Nephron progenitor cell (in vitro differentiated cells): ENCODE measurements around the gene RNF180.

Experiments
- DNase-seq: peaks from one replicate; pipeline ENCODE4 v3.0.0; 2021
- H3K27ac Mint-ChIP-seq: 2 replicates; pipeline ENCODE4 v1.8.0; 2021; ENCODE audit warnings: mild to moderate bottlenecking, moderate library complexity, mixed read lengths
- H3K27me3 Mint-ChIP-seq: 2 replicates; pipeline ENCODE4 v1.8.0; 2021; ENCODE audit warnings: mild to moderate bottlenecking, low read depth, mixed read lengths; ENCODE audit not compliant: poor library complexity
- H3K36me3 Mint-ChIP-seq: 2 replicates; pipeline ENCODE4 v1.8.0; 2021; ENCODE audit warnings: low read depth, mixed read lengths
- H3K4me1 Mint-ChIP-seq: 2 replicates; pipeline ENCODE4 v1.8.0; 2021; ENCODE audit warnings: mixed read lengths
- H3K4me3 Mint-ChIP-seq: 2 replicates; pipeline ENCODE4 v1.8.0; 2021; ENCODE audit warnings: mild to moderate bottlenecking, moderate library complexity, mixed read lengths
- H3K9me3 Mint-ChIP-seq: 2 replicates; pipeline ENCODE4 v1.8.0; 2021; ENCODE audit warnings: mild to moderate bottlenecking, moderate library complexity, mixed read lengths
- TF ChIP-seq, protein P1 (sequence below): fragments of 200-600 bp; sonication (generic); IDR thresholded peaks from 2 replicates; pipeline ENCODE4 v1.5.0; 2021; ENCODE audit warnings: antibody characterized with exemption

Gene RNF180

GRCh38 chr5:64333886-64334285 is 168.2 kb downstream of the RNF180 start:
- Mint-ChIP-seq H3K27ac (no peak overlapping the region), H3K4me3 (no peak overlapping the region), H3K4me1 (no peaks in the 10 kb centered on the region), H3K36me3 (no peaks in the 10 kb centered on the region), H3K27me3 (peaks cover 7% of the 10 kb centered on the region), H3K9me3 (no peaks in the 10 kb centered on the region)
- no peak for DNase-seq
- TF ChIP-seq, protein P1, sequence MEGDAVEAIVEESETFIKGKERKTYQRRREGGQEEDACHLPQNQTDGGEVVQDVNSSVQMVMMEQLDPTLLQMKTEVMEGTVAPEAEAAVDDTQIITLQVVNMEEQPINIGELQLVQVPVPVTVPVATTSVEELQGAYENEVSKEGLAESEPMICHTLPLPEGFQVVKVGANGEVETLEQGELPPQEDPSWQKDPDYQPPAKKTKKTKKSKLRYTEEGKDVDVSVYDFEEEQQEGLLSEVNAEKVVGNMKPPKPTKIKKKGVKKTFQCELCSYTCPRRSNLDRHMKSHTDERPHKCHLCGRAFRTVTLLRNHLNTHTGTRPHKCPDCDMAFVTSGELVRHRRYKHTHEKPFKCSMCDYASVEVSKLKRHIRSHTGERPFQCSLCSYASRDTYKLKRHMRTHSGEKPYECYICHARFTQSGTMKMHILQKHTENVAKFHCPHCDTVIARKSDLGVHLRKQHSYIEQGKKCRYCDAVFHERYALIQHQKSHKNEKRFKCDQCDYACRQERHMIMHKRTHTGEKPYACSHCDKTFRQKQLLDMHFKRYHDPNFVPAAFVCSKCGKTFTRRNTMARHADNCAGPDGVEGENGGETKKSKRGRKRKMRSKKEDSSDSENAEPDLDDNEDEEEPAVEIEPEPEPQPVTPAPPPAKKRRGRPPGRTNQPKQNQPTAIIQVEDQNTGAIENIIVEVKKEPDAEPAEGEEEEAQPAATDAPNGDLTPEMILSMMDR: no peak

GRCh38 chr5:64339769-64340168 is 174.1 kb downstream of the RNF180 start:
- Mint-ChIP-seq H3K9me3 (no peaks in the 10 kb centered on the region), H3K36me3 (no peaks in the 10 kb centered on the region), H3K4me1 (no peaks in the 10 kb centered on the region), H3K27ac (no peak overlapping the region), H3K27me3 (peaks cover 7% of the 10 kb centered on the region), H3K4me3 (no peak overlapping the region)
- DNase-seq: no peak
- TF ChIP-seq, protein P1: no peak

GRCh38 chr5:64340293-64340692 is 174.7 kb downstream of the RNF180 start:
- peaks cover 7% of the 10 kb centered on the region for H3K27me3 Mint-ChIP-seq
- no peaks in the 10 kb centered on the region for H3K4me1 Mint-ChIP-seq
- no peaks in the 10 kb centered on the region for H3K36me3 Mint-ChIP-seq
- TF ChIP-seq, protein P1: no peak
- no peaks in the 10 kb centered on the region for H3K9me3 Mint-ChIP-seq
- DNase-seq: no peak
- no peak overlapping the region for H3K4me3 Mint-ChIP-seq
- H3K27ac Mint-ChIP-seq: no peak overlapping the region

DNA sequence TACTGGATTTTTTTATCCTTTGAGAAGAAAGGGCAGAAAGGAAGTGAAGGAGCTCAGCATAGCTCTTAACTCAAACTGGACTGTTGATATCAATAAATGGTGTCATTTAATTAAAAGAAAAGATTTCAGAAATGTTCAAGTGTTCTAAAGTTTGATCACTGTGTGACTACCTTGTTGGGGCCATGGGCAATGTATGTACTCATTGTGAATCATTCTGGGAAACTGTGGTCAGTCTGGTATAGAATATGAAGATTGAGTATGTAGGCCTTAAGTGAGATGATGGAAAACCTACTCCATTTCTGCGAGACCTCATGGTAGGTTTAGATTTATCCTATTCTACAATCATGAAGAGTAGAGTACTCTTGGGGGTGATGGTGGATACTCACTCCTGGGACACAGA is 175.7 kb downstream of the RNF180 start:
- Mint-ChIP-seq H3K36me3 (no peaks in the 10 kb centered on the region), H3K4me1 (no peaks in the 10 kb centered on the region), H3K9me3 (no peaks in the 10 kb centered on the region), H3K27ac (no peak overlapping the region), H3K4me3 (no peak overlapping the region), H3K27me3 (peaks cover 3% of the 10 kb centered on the region)
- TF ChIP-seq, protein P1: no peak
- DNase-seq: no peak

- Mint-ChIP-seq H3K27ac (no peak overlapping the region), H3K27me3 (no peaks in the 10 kb centered on the region), H3K4me3 (no peak overlapping the region), H3K36me3 (no peaks in the 10 kb centered on the region), H3K4me1 (no peaks in the 10 kb centered on the region), H3K9me3 (no peaks in the 10 kb centered on the region)
- TF ChIP-seq, protein P1: no peak
- no peak for DNase-seq
Observed at GRCh38 chr5:64344501-64344900, 178.9 kb downstream of the RNF180 start.

DNA sequence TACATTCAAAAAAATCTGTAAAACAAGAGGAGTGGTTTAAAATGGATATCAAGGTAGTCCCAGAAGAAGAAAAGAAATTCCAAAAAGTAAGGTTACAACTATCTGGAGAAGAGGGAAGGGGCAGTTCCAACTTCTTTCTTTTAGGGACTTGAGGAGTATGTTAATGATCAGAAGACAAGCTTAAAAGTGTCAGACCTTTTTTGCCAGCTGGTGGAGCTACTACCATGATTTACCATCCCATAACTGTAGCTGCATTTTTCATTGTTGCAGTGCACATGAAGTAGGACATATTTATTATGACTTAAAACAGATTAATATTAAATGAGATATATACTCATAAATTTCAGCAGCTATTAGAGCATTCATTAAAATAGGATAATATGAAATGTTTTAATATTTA is 181.7 kb downstream of the RNF180 start:
- H3K9me3 Mint-ChIP-seq: peaks cover 7% of the 10 kb centered on the region
- no peak overlapping the region for H3K27ac Mint-ChIP-seq
- H3K36me3 Mint-ChIP-seq: no peaks in the 10 kb centered on the region
- no peaks in the 10 kb centered on the region for H3K4me1 Mint-ChIP-seq
- H3K27me3 Mint-ChIP-seq: no peaks in the 10 kb centered on the region
- TF ChIP-seq, protein P1: no peak
- H3K4me3 Mint-ChIP-seq: no peak overlapping the region
- no peak for DNase-seq
